ENCODE results near the gene AHDC1. TPM values are rescaled to one million over a fixed set of nuclear protein-coding genes. Genes with fewer than 3 reads are reported as not detected.

The AHDC1 gene
- total RNA-seq, 2 donors from 2014 or later, result 13.5 to 14.2 TPM

- Histone ChIP-seq H3K9me3 (no peaks in the 10 kb centered on the region), H3K36me3 (replicated peaks in 1 of 2; ENCODE audit: insufficient read depth in 1 of 2, low read depth in 2 of 2) (no peaks in the 10 kb centered on the region), H3K27me3 (no peaks in the 10 kb centered on the region), H3K27ac (no peak overlapping the region), H3K4me1 (peaks cover 4% of the 10 kb centered on the region), H3K4me3 (no peak overlapping the region)
- intact Hi-C loops (cut with DNase I), result loop anchor here (2.0 to 10.0 kb wide), 3 partner anchors 55 to 217 kb away; partner anchors contain the start of gene GPR3
- ATAC-seq (no peak), DNase-seq (no peak)
- WGBS, 2 donors, result 54 to 58% methylated on average over 12 of the region's 12 CpGs
- TF ChIP-seq CTCF (IDR thresholded peaks at IDR 0.05) (no peak), POLR2A (IDR thresholded peaks at IDR 0.05) (no peak)
These were observed 5.8 kb upstream of the AHDC1 start for GRCh38 chr1:27609618-27610240.

GRCh38 chr1:27609210-27609555 lies 5.2 kb upstream of the AHDC1 start:
- Histone ChIP-seq H3K27ac (no peak overlapping the region), H3K36me3 (replicated peaks in 1 of 2; ENCODE audit: insufficient read depth in 1 of 2, low read depth in 2 of 2) (no peaks in the 10 kb centered on the region), H3K9me3 (no peaks in the 10 kb centered on the region), H3K4me1 (peaks cover 4% of the 10 kb centered on the region), H3K4me3 (no peak overlapping the region), H3K27me3 (no peaks in the 10 kb centered on the region)
- ATAC-seq (no peak), DNase-seq (no peak)
- TF ChIP-seq CTCF (IDR thresholded peaks at IDR 0.05) (no peak), POLR2A (IDR thresholded peaks at IDR 0.05) (no peak)
- 32 to 44% methylated on average over 3 of the region's 3 CpGs for WGBS, 2 donors
- intact Hi-C loops (cut with DNase I), result loop anchor here (5.0 kb wide), 1 partner anchor 217 kb away; the partner anchor contains the start of gene GPR3

GRCh38 chr1:27607239-27607804 lies 3.4 kb upstream of the AHDC1 start:
- TF ChIP-seq CTCF (IDR thresholded peaks at IDR 0.05) (no peak), POLR2A (IDR thresholded peaks at IDR 0.05) (no peak)
- Histone ChIP-seq H3K4me1 (peaks cover 8% of the 10 kb centered on the region), H3K27me3 (no peaks in the 10 kb centered on the region), H3K36me3 (replicated peaks in 1 of 2; ENCODE audit: insufficient read depth in 1 of 2, low read depth in 2 of 2) (no peaks in the 10 kb centered on the region), H3K9me3 (no peaks in the 10 kb centered on the region), H3K27ac (no peak overlapping the region), H3K4me3 (no peak overlapping the region)
- ATAC-seq (no peak), DNase-seq (no peak)
- 61 to 71% methylated on average over 9 to 11 of the region's 11 CpGs for WGBS, 2 donors
- intact Hi-C loops (cut with DNase I), result loop anchor here (5.0 kb wide), 1 partner anchor 215 kb away; the partner anchor contains the start of gene GPR3

- Histone ChIP-seq H3K27me3 (no peaks in the 10 kb centered on the region), H3K4me1 (peaks cover 14% of the 10 kb centered on the region), H3K27ac (no peak overlapping the region), H3K36me3 (replicated peaks in 1 of 2; ENCODE audit: insufficient read depth in 1 of 2, low read depth in 2 of 2) (no peaks in the 10 kb centered on the region), H3K9me3 (no peaks in the 10 kb centered on the region), H3K4me3 (no peak overlapping the region)
- ATAC-seq (no peak), DNase-seq (no peak)
- intact Hi-C loops (cut with DNase I), result loop anchor here (5.0 kb wide), 1 partner anchor 214 kb away; the partner anchor contains the start of gene GPR3
- TF ChIP-seq POLR2A (IDR thresholded peaks at IDR 0.05) (no peak), CTCF (IDR thresholded peaks at IDR 0.05) (no peak)
- 69 to 72% methylated on average over 3 of the region's 3 CpGs for WGBS, 2 donors
These were observed 2.8 kb upstream of the AHDC1 start for GRCh38 chr1:27606708-27607238.
